Measurements from ENCODE around the gene ZYG11B. TPM values are rescaled to one million over a fixed set of nuclear protein-coding genes. Genes with fewer than 3 reads are reported as not detected.

ZYG11B gene
- total and polyA plus RNA-seq, 9 of the 15 experiments (the other 6 are each of a cell fraction or from before 2014, with no cell fraction given): 4.9 to 22.2 (median 12.2) TPM

Small RNA genes lying within 50 kb of the gene (small RNA-seq; reads per million reads assigned to genes)
- gene RN7SL62P (not detected), gene RNU2-30P (0.15 reads per million), gene RNU6-969P (not detected)

Other genes starting within 250 kb of the ZYG11B start
- 35.5 and 55.5 TPM in 2 replicates for gene TUT4, start 173.4 kb upstream of the ZYG11B start, total RNA-seq (2014; rRNA removed)
- gene TUT4, start 173.4 kb upstream of the ZYG11B start, total RNA-seq (2014; rRNA removed; fragmentation: Illumina TruSeq; extraction: Trizol): 41.9 and 44.2 TPM in 2 replicates
- gene TUT4, start 173.4 kb upstream of the ZYG11B start, total RNA-seq (2015; rRNA removed; fragmentation: Illumina TruSeq; extraction: Trizol): 36.7 and 37.2 TPM in 2 replicates
- gene TUT4, start 173.4 kb upstream of the ZYG11B start, total RNA-seq (2021): 38.7 and 39.3 TPM in 2 replicates
- 24.6 and 52.8 TPM in 2 replicates for gene TUT4, start 173.4 kb upstream of the ZYG11B start, polyA plus RNA-seq (2011; rRNA removed)
- 49.3 and 53.5 TPM in 2 replicates for gene TUT4, start 173.4 kb upstream of the ZYG11B start, polyA plus RNA-seq (2014; fragmentation: Illumina TruSeq; extraction: Trizol)
- gene TUT4, start 173.4 kb upstream of the ZYG11B start, polyA plus RNA-seq (2014; fragmentation: Nextera tagmentation; extraction: Ambion mirVana): 10 to 100 TPM; 15.8 to 21.3 TPM
- gene TUT4, start 173.4 kb upstream of the ZYG11B start, polyA plus RNA-seq (2014; rRNA removed): 40.8 and 42.4 TPM in 2 replicates
- not detected in 2 replicates for gene GPX7, start 124.1 kb upstream of the ZYG11B start, total RNA-seq (2014; rRNA removed)
- not detected in 2 replicates for gene GPX7, start 124.1 kb upstream of the ZYG11B start, total RNA-seq (2014; rRNA removed; fragmentation: Illumina TruSeq; extraction: Trizol)
- not detected in 2 replicates for gene GPX7, start 124.1 kb upstream of the ZYG11B start, total RNA-seq (2015; rRNA removed; fragmentation: Illumina TruSeq; extraction: Trizol)
- not detected in 2 replicates for gene GPX7, start 124.1 kb upstream of the ZYG11B start, total RNA-seq (2021)
- gene GPX7, start 124.1 kb upstream of the ZYG11B start, polyA plus RNA-seq (2011; rRNA removed): 0.07 TPM in 1 of 2 replicates, not detected in the other
- gene GPX7, start 124.1 kb upstream of the ZYG11B start, polyA plus RNA-seq (2014; fragmentation: Illumina TruSeq; extraction: Trizol): not detected in 2 replicates
- gene GPX7, start 124.1 kb upstream of the ZYG11B start, polyA plus RNA-seq (2014; fragmentation: Nextera tagmentation; extraction: Ambion mirVana): under 1 TPM in 1 of 2 experiments, not detected in 1; 0.08 TPM
- not detected in 2 replicates for gene GPX7, start 124.1 kb upstream of the ZYG11B start, polyA plus RNA-seq (2014; rRNA removed)
- gene SHISAL2A, start 93.3 kb upstream of the ZYG11B start, total RNA-seq (2014; rRNA removed): not detected in 2 replicates
- gene SHISAL2A, start 93.3 kb upstream of the ZYG11B start, total RNA-seq (2014; rRNA removed; fragmentation: Illumina TruSeq; extraction: Trizol): not detected in 2 replicates
- not detected in 2 replicates for gene SHISAL2A, start 93.3 kb upstream of the ZYG11B start, total RNA-seq (2015; rRNA removed; fragmentation: Illumina TruSeq; extraction: Trizol)
- gene SHISAL2A, start 93.3 kb upstream of the ZYG11B start, total RNA-seq (2021): 0.11 TPM in 1 of 2 replicates, not detected in the other
- gene SHISAL2A, start 93.3 kb upstream of the ZYG11B start, polyA plus RNA-seq (2011; rRNA removed): not detected in 2 replicates
- gene SHISAL2A, start 93.3 kb upstream of the ZYG11B start, polyA plus RNA-seq (2014; fragmentation: Illumina TruSeq; extraction: Trizol): not detected in 2 replicates
- gene SHISAL2A, start 93.3 kb upstream of the ZYG11B start, polyA plus RNA-seq (2014; fragmentation: Nextera tagmentation; extraction: Ambion mirVana): not detected
- not detected in 2 replicates for gene SHISAL2A, start 93.3 kb upstream of the ZYG11B start, polyA plus RNA-seq (2014; rRNA removed)
- gene COA7, start 28.1 kb upstream of the ZYG11B start, total RNA-seq (2014; rRNA removed): 19.4 and 22.9 TPM in 2 replicates
- gene COA7, start 28.1 kb upstream of the ZYG11B start, total RNA-seq (2014; rRNA removed; fragmentation: Illumina TruSeq; extraction: Trizol): 48.8 and 50.2 TPM in 2 replicates
- 50.6 and 53.9 TPM in 2 replicates for gene COA7, start 28.1 kb upstream of the ZYG11B start, total RNA-seq (2015; rRNA removed; fragmentation: Illumina TruSeq; extraction: Trizol)
- 59.3 and 61.3 TPM in 2 replicates for gene COA7, start 28.1 kb upstream of the ZYG11B start, total RNA-seq (2021)
- 42.7 and 51.0 TPM in 2 replicates for gene COA7, start 28.1 kb upstream of the ZYG11B start, polyA plus RNA-seq (2011; rRNA removed)
- 37.3 and 45.9 TPM in 2 replicates for gene COA7, start 28.1 kb upstream of the ZYG11B start, polyA plus RNA-seq (2014; fragmentation: Illumina TruSeq; extraction: Trizol)
- gene COA7, start 28.1 kb upstream of the ZYG11B start, polyA plus RNA-seq (2014; fragmentation: Nextera tagmentation; extraction: Ambion mirVana): 10 to 100 TPM; 59.6 to 82.8 TPM
- gene COA7, start 28.1 kb upstream of the ZYG11B start, polyA plus RNA-seq (2014; rRNA removed): 34.2 and 43.7 TPM in 2 replicates
- gene ZYG11A, start 116.3 kb downstream of the ZYG11B start, total RNA-seq (2014; rRNA removed): 11.9 and 15.1 TPM in 2 replicates
- gene ZYG11A, start 116.3 kb downstream of the ZYG11B start, total RNA-seq (2014; rRNA removed; fragmentation: Illumina TruSeq; extraction: Trizol): 21.9 and 23.8 TPM in 2 replicates
- gene ZYG11A, start 116.3 kb downstream of the ZYG11B start, total RNA-seq (2015; rRNA removed; fragmentation: Illumina TruSeq; extraction: Trizol): 19.4 and 20.0 TPM in 2 replicates
- gene ZYG11A, start 116.3 kb downstream of the ZYG11B start, total RNA-seq (2021): 18.7 and 19.6 TPM in 2 replicates
- 16.0 and 17.5 TPM in 2 replicates for gene ZYG11A, start 116.3 kb downstream of the ZYG11B start, polyA plus RNA-seq (2011; rRNA removed)
- 12.2 and 13.5 TPM in 2 replicates for gene ZYG11A, start 116.3 kb downstream of the ZYG11B start, polyA plus RNA-seq (2014; fragmentation: Illumina TruSeq; extraction: Trizol)
- gene ZYG11A, start 116.3 kb downstream of the ZYG11B start, polyA plus RNA-seq (2014; fragmentation: Nextera tagmentation; extraction: Ambion mirVana): 1 to 10 TPM; 4.5 to 4.6 TPM
- 13.9 and 14.0 TPM in 2 replicates for gene ZYG11A, start 116.3 kb downstream of the ZYG11B start, polyA plus RNA-seq (2014; rRNA removed)
- not detected in 2 replicates for gene ECHDC2, start 195.3 kb downstream of the ZYG11B start, total RNA-seq (2014; rRNA removed)
- 0.38 TPM in 1 of 2 replicates, not detected in the other for gene ECHDC2, start 195.3 kb downstream of the ZYG11B start, total RNA-seq (2014; rRNA removed; fragmentation: Illumina TruSeq; extraction: Trizol)
- 0.26 and 0.29 TPM in 2 replicates for gene ECHDC2, start 195.3 kb downstream of the ZYG11B start, total RNA-seq (2015; rRNA removed; fragmentation: Illumina TruSeq; extraction: Trizol)
- 0.69 and 1.5 TPM in 2 replicates for gene ECHDC2, start 195.3 kb downstream of the ZYG11B start, total RNA-seq (2021)
- gene ECHDC2, start 195.3 kb downstream of the ZYG11B start, polyA plus RNA-seq (2011; rRNA removed): 0.38 and 0.74 TPM in 2 replicates
- gene ECHDC2, start 195.3 kb downstream of the ZYG11B start, polyA plus RNA-seq (2014; fragmentation: Illumina TruSeq; extraction: Trizol): 0.17 TPM in 1 of 2 replicates, not detected in the other
- 1 to 10 TPM; 2.0 to 2.6 TPM for gene ECHDC2, start 195.3 kb downstream of the ZYG11B start, polyA plus RNA-seq (2014; fragmentation: Nextera tagmentation; extraction: Ambion mirVana)
- gene ECHDC2, start 195.3 kb downstream of the ZYG11B start, polyA plus RNA-seq (2014; rRNA removed): 0.12 and 1.3 TPM in 2 replicates
- gene SCP2, start 200.8 kb downstream of the ZYG11B start, total RNA-seq (2014; rRNA removed): 57.7 and 63.8 TPM in 2 replicates
- gene SCP2, start 200.8 kb downstream of the ZYG11B start, total RNA-seq (2014; rRNA removed; fragmentation: Illumina TruSeq; extraction: Trizol): 135 and 151 TPM in 2 replicates
- gene SCP2, start 200.8 kb downstream of the ZYG11B start, total RNA-seq (2015; rRNA removed; fragmentation: Illumina TruSeq; extraction: Trizol): 110 and 116 TPM in 2 replicates
- 71.0 and 73.6 TPM in 2 replicates for gene SCP2, start 200.8 kb downstream of the ZYG11B start, total RNA-seq (2021)
- gene SCP2, start 200.8 kb downstream of the ZYG11B start, polyA plus RNA-seq (2011; rRNA removed): 76.7 and 84.5 TPM in 2 replicates
- gene SCP2, start 200.8 kb downstream of the ZYG11B start, polyA plus RNA-seq (2014; fragmentation: Illumina TruSeq; extraction: Trizol): 101 and 106 TPM in 2 replicates
- 100 to 1,000 TPM; 197 to 258 TPM for gene SCP2, start 200.8 kb downstream of the ZYG11B start, polyA plus RNA-seq (2014; fragmentation: Nextera tagmentation; extraction: Ambion mirVana)
- gene SCP2, start 200.8 kb downstream of the ZYG11B start, polyA plus RNA-seq (2014; rRNA removed): 78.7 and 81.8 TPM in 2 replicates

Data from K562 (cell line).